Measurements from ENCODE around the gene ZCCHC24. TPM values are rescaled to one million over a fixed set of nuclear protein-coding genes. Genes with fewer than 3 reads are reported as not detected.

The ZCCHC24 gene
- total and polyA plus RNA-seq, 9 donors: 21.6 to 92.1 (median 58.3) TPM

DNA sequence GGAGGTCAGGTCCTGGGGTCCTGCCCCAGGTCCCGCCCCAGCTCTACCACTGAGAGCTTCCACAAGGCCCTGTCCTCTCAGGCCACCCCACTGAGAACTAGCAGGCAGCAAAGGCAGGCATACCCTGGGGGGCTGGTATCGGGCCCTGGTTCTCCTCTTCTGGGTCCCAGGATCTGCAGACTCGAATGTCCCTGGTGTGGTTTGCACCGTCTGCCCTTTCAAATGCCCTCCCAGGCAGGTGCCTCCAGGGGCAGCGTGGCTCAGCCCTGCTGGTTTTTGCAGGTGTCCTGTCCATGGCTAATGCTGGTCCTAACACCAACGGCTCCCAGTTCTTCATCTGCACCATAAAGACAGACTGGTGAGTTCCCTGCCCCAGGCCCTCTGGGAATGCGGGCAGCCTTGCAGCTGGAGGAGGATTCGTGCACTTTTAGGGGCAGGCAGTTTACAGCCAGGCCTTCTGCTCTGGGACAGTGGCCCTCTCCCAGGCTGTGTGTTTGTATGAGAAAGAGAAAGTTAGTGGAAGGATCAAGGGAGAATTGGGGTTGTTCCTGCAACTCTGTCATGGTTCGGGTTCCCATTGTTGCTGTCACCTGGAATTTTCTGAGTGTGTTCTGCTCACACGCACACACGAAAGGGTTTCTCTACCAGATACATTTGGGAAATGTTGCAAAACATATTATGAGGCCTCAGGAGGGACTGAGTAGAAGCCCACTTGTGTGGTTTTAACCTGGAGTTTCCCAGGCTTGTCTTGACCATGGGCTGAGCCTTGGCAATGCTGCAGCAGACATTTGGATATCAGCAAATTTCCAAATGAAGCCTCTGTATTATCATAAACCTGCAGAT, 93.2 kb downstream of the ZCCHC24 start:
- Histone ChIP-seq H3K4me1 (ENCODE audit: insufficient read depth) (peaks cover 12% of the 10 kb centered on the region), H3K27me3 (no peaks in the 10 kb centered on the region), H3K27ac (no peak overlapping the region), H3K4me3 (no peak overlapping the region), H3K9me3 (no peaks in the 10 kb centered on the region), H3K36me3 (no peaks in the 10 kb centered on the region)
- intact Hi-C loops (cut with DNase I): no loop called here
- 90 to 97% (median 96%) methylated on average over 11 of the region's 11 CpGs for WGBS, 3 donors
- TF ChIP-seq CTCF (IDR thresholded peaks at IDR 0.05) (no peak), POLR2A (IDR thresholded peaks at IDR 0.05) (no peak), EP300 (IDR thresholded peaks at IDR 0.05) (no peak)
- no peak for DNase-seq

DNA sequence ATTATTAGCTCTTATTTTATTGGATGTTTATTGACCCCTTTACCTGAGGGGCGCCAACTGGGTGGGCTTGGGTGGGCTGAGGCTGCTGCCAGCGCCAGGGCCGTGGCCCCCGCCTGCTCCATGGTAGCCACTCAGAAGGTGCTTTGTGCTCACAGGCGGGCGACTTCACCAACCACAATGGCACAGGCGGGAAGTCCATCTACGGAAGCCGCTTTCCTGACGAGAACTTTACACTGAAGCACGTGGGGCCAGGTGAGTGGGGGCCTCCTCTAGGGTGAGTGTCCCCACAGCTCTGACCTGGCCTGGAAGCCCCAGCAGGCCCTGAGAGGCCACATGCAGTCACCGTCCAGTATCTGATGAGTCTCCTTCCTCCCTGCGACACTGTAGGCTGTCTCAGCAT, 94.1 kb downstream of the ZCCHC24 start:
- no peak for TF ChIP-seq POLR2A (IDR thresholded peaks at IDR 0.05)
- TF ChIP-seq EP300 (IDR thresholded peaks at IDR 0.05): no peak
- TF ChIP-seq CTCF (IDR thresholded peaks at IDR 0.05): no peak
- Histone ChIP-seq H3K4me1 (ENCODE audit: insufficient read depth) (peaks cover 14% of the 10 kb centered on the region), H3K36me3 (no peaks in the 10 kb centered on the region), H3K9me3 (no peaks in the 10 kb centered on the region), H3K27me3 (no peaks in the 10 kb centered on the region), H3K4me3 (no peak overlapping the region), H3K27ac (no peak overlapping the region)
- no peak for DNase-seq
- intact Hi-C loops (cut with DNase I): no loop called here
- 91 to 96% (median 95%) methylated on average over 13 of the region's 13 CpGs for WGBS, 3 donors

DNA sequence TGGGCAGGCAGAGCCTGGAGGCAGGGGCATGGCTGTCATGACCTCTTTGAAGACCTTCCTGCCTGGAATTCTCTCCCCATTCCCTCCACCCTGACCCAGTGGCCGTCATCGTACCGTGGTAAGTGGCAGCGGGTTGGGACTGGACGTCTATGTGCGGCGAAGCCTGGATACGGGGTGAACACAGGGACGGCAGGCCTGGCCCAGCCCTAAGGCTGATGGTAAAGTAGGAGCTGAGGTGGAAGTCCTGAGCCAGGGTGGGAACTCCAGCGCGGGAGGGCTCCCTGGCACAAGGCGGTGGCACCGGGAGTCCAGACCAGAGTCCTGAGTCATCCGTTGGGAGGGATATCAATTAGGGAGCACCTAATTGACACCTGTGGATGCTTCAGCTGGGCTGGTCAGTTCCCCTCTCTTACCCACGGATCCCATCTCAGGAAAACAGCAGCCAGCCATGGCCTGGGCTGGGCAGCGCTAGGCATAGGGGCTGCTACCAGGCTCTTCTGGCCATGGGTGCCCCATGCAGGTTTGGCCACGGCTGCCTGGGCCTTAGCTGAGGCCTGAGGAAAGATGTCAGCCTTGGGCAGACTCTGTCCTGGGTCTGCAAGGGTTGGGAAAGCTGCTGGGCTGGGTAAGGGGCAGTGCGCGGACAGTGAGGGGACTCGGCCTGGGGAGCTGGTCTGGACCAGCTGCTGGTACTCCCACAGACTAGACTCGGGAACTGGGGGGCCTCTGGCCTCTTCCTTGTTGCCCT, 94.8 kb downstream of the ZCCHC24 start:
- TF ChIP-seq POLR2A (IDR thresholded peaks at IDR 0.05): no peak
- TF ChIP-seq CTCF (IDR thresholded peaks at IDR 0.05): no peak
- TF ChIP-seq EP300 (IDR thresholded peaks at IDR 0.05): no peak
- H3K36me3 ChIP-seq: no peaks in the 10 kb centered on the region
- H3K4me1 ChIP-seq (ENCODE audit: insufficient read depth): peaks cover 14% of the 10 kb centered on the region
- no peak for DNase-seq
- no peak overlapping the region for H3K27ac ChIP-seq
- intact Hi-C loops (cut with DNase I): no loop called here
- no peaks in the 10 kb centered on the region for H3K27me3 ChIP-seq
- H3K9me3 ChIP-seq: no peaks in the 10 kb centered on the region
- no peak overlapping the region for H3K4me3 ChIP-seq
- 87 to 91% (median 90%) methylated on average over 21 of the region's 21 CpGs for WGBS, 3 donors

DNA sequence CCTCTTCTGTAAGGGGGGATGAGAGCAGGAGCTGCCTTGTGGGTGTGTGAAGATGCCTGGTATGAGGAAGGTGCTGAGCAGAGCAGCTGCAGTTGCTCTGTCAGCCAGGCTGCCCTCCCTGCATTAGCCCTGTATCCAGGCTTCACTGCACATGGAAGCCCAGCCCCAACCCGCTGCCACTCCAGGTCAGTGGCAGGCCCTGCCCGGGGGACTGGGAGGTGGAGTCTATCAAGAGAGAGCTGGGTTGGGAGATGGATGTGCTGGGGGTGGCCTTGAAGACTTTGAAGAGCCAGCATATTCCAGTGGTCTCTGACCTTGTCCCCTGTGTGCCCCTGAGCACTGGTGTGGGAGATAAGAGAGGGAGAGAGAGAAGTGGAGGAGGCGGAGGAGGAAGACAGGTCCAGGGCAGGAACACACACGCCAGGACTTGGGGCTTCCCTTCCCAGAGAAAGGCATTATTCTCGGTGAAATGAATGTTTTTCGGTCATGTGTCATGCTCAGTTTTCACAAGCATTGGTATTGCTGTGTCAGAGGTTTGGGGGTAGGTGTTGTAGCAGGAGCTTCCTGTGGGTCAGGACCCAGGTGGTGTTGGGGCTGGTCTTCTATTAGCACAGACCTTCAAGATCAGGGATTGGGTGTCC, 95.5 kb downstream of the ZCCHC24 start:
- Histone ChIP-seq H3K36me3 (no peaks in the 10 kb centered on the region), H3K27me3 (no peaks in the 10 kb centered on the region), H3K4me1 (ENCODE audit: insufficient read depth) (peaks cover 14% of the 10 kb centered on the region), H3K9me3 (no peaks in the 10 kb centered on the region), H3K27ac (no peak overlapping the region), H3K4me3 (no peak overlapping the region)
- intact Hi-C loops (cut with DNase I): no loop called here
- TF ChIP-seq CTCF (IDR thresholded peaks at IDR 0.05) (no peak), POLR2A (IDR thresholded peaks at IDR 0.05) (no peak), EP300 (IDR thresholded peaks at IDR 0.05) (no peak)
- no peak for DNase-seq
- WGBS, 3 donors: 56 to 70% (median 60%) methylated on average over 6 of the region's 6 CpGs
